PC-9 (cell line): ENCODE results near the gene RBMS1.

Experiments
- EZH2 ChIP-seq: fragments of 200-600 bp; sonication (generic); IDR thresholded peaks from 2 replicates; pipeline ENCODE4 v1.8.0; 2017; ENCODE audit warnings: antibody characterized with exemption, low read depth
- TF ChIP-seq, protein P1 (sequence below): fragments of 200-600 bp; sonication (generic); conservative IDR thresholded peaks from 2 replicates; pipeline ENCODE4 v1.6.1; 2017; ENCODE audit warnings: mixed run types, antibody characterized with exemption, mild to moderate bottlenecking, moderate library complexity

DNA sequence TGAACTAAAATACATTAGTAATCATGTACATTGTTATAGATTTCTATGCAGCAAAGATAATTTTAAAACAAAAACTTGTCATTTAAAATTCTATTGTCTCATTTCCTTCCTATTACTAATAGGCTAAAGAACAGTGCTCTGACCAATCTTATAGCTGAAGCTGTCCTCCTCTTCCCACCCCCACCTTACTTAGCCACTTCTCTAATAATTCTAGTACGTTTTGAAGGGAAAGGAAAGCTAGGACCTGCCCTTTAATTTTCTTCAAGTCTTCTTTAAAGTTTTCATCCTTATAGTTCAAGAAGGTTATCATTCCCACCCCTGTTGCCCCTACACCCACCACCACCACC, 121.6 kb downstream of the RBMS1 start:
- TF ChIP-seq, protein P1, sequence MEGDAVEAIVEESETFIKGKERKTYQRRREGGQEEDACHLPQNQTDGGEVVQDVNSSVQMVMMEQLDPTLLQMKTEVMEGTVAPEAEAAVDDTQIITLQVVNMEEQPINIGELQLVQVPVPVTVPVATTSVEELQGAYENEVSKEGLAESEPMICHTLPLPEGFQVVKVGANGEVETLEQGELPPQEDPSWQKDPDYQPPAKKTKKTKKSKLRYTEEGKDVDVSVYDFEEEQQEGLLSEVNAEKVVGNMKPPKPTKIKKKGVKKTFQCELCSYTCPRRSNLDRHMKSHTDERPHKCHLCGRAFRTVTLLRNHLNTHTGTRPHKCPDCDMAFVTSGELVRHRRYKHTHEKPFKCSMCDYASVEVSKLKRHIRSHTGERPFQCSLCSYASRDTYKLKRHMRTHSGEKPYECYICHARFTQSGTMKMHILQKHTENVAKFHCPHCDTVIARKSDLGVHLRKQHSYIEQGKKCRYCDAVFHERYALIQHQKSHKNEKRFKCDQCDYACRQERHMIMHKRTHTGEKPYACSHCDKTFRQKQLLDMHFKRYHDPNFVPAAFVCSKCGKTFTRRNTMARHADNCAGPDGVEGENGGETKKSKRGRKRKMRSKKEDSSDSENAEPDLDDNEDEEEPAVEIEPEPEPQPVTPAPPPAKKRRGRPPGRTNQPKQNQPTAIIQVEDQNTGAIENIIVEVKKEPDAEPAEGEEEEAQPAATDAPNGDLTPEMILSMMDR = no peak
- no peak for TF ChIP-seq EZH2
